ENCODE measurements around the gene DPPA5.
"Not testable (repeated sequence)": the region's sequence is repeated elsewhere in the genome, so short reads cannot be mapped to it uniquely, and the experiment has no call there.

DPPA5 gene

GRCh38 chr6:73363537-73363875 is 9.4 kb upstream of the DPPA5 start:
- no peak for DNase-seq

- no peak for DNase-seq
Measured at GRCh38 chr6:73362869-73363536, 8.9 kb upstream of the DPPA5 start.

DNA sequence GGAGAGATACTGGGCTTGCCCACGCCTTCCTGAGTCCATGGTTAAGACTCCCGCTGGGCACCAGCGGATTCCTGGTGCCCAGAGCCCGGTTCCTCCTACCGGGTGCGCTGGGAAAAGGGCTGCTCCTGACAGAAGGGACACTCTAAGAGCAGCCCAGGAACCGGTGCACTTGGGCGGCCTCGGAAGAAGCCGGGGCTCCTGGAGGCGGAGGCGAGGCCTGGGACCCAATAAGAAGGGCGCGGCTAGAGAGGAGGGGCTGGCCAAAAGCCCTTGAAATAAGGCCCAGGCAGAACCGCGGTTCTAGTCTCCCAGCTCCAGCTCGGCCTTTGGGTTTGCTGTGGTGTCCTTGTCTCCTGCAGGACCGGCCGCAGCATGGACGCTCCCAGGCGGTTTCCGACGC is 8.3 kb upstream of the DPPA5 start, which contains the start of gene KHDC3L:
TSS of gene KHDC3L (plus strand) at position 301 of the 400 bp plus-strand sequence. CDS start at position 373, 72 bp downstream.
- no peak for DNase-seq

- no peak for DNase-seq
Measured at GRCh38 chr6:73349311-73349710, 4.8 kb downstream of the DPPA5 start.

GRCh38 chr6:73348550-73349204 is 5.4 kb downstream of the DPPA5 start:
- no peak for DNase-seq

DNA sequence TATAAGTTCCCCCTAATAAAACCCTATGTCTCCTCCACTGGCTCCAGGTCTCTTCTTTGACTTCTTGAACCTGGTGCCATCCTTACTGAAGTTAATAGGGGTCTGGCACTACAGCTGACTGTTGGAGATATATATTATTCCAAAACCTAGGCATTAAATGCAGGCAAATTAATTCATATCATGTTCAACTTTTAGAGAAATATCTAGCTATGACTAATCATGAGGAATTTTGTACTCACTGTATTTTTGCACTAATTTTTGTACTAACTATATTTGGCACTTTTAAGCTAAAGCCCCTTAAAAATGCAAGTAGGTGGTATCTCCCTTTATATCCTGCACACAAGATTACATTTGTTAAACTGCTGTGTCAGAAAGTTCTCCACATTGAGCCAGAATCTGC is 10.9 kb downstream of the DPPA5 start:
- no peak for DNase-seq

- DNase-seq, result no peak
Measured at GRCh38 chr6:73342174-73342573, 11.9 kb downstream of the DPPA5 start.

DNA sequence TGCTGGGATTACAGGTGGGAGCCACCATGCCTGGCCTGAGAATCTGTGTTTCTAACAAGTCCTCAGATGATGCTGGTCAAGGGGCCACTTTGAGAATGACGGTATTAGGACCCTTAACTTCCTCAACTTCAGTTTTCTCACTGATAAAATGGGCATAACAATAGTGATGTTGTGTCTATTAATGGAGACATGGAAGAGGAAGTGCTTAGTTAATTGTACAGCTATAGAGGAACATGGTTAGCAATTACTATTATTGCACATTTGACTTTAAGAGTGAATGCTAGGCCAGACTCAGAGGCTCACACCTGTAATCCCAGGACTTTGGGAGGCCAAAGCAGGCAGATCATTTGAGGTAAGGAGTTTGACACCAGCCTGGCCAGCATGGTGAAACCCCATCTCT is 12.7 kb downstream of the DPPA5 start:
- DNase-seq, result no peak

DNA sequence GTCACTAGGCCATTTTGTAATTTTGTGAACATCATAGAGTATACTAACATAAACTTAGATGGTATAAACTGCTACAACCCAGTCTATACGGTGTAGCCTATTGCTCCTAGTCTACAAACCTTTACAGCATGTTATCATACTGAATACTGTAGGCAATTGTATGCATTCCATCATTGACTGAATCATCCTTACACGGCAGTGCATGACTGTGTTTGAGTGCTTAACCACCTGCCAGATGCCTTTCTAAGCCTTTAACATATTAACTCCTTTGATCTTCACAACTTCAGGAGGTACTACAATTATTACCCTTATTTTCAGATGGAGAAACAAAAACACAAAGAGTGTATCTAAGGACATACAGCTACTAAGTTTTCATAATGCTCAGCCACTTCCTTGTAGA is 14.0 kb downstream of the DPPA5 start:
- DNase-seq, result no peak

DNA sequence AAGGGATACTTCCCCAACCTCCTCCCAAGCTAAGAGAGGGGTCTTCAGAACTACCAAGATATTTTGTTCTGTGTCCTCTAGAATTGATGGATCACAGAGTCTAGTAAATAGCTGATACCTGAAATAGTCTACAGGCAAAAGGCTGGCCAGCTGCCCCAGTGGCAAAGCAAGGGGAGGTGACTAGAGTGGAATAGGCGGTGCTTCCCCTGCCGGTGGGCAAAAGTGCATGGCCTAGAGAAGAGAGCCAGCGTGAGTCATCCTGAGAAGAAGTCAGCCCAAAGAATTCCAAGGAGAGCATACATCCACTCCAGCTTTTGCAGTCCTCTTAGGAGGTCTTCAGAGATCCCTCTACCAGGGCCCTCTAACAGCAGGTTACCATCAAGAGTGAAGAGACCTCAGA is 14.7 kb downstream of the DPPA5 start:
- DNase-seq, result no peak

DNA sequence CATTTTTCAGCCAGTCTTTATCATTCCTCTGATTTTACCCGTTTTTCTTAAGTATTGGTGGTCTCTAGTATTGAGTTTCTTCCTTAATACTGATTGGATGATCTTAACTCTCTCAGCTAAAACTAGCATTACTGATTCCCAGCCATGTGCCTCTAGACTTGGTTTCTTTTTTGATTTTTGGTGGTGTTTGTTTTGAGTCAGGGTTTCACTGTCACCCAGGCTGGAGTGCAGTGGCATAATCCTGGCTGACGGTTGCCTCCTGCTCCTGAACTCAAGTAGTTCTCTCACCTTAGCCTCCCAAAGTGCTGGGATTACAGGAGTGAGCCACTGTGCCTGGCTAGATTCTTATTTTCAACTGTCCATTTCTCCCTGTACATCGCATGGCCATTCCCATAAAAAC is 24.9 kb downstream of the DPPA5 start:
- DNase-seq, result no peak

GRCh38 chr6:73328790-73329189 is 25.3 kb downstream of the DPPA5 start:
- DNase-seq, result no peak

GRCh38 chr6:73325656-73326055 is 28.4 kb downstream of the DPPA5 start:
- DNase-seq, result no peak

GRCh38 chr6:73323323-73323722 is 30.8 kb downstream of the DPPA5 start:
- DNase-seq, result no peak

DNA sequence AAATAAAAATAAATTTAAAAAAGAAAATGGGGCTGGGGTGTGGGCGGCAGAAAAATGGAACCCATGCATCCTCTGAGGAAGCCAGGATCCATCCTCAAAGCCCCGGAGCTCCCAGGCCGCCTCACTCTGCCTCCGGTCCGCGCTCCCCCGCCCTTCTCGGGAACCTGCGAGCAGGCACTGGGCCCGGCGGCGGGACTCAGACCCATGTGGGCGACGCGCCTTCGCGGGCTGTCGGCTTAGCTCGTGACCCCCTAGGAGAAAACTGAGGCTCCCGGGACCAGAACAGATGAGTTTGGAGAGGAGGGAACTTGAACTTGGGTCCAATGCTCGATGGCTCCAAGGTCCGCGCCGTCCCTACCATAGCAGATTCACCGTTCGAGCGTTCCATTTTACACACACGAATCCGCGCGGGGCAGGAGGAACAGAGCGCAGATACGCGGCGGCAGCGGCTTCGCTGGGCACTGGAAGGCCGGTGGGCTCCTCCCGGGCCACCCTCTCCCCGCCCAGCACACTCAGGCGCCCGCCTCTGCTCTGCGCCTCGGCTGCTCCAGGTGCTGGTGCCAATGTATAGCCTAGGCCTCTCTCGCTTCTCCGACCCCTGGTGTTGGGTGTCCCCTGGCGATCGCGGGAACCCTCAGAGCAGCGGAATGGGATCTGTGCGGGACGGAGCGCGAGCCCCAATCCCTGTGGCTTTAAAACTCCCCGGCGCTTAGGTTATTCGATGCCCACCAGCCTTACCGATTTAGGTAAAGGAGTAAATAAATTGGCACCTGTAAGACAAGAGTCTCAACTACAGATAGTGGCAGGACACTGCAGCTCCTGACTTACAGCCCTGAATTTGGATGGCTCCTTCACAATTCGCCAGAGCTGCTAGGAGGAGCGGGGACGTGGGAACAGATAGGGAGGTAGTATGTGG is 39.2 kb downstream of the DPPA5 start:
- no peak for DNase-seq

GRCh38 chr6:73310503-73310845 is 43.6 kb downstream of the DPPA5 start:
- not testable (repeated sequence) for DNase-seq

- peak; percentile 24 for DNase-seq
Measured at GRCh38 chr6:73309785-73310502, 44.1 kb downstream of the DPPA5 start.

DNA sequence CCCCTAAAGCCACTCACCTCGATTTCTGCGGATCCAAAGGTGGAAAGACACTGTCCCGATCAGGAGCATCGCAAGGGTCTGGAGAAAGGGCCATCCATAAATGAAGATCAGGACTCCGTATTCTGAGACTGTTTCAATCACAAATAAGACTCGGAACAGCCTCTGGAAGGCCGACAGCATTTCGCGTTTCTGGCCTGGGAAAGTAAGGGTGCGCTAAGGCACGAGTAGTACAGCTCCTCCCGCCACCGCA is 44.6 kb downstream of the DPPA5 start:
- DNase-seq, result no peak

DNA sequence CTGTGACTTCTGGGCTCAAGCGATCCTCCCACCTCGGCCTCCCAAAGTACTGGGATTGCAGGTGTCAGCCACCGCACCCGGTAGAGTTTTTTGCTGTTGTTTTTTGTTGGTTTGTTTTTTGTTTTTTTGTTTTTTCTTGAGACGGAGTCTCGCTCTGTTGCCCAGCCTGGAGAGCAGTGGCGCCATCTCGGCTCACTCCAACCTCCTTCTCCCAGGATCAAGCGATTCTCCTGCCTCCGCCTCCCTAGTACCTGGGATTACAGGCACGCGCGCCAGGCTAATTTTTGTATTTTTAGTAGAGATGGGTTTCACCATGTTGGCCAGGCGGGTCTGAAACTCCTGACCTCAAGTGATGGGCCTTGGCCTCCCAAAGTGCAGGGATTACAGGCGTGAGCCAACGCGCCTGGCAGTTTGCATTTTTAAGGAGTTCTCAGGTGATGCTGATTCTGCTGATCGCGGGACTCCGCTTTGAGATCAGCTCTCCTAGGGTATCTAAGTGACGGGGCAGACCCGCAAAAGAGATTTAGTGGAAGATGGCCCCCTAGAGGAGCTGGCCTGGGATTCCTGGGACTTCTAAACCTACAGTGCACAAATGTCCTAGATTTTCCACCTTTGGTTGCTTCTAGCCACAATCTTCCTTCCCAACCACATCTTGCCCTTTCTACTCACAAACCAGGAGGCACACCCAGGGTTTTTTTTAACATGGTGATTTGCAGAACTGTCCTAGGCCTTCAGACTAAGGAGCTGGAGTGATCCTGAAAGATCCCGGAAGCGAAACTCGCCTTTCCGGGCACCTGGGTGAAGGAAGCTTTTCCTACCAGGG is 45.2 kb downstream of the DPPA5 start:
- DNase-seq, result no peak

- not testable (repeated sequence) for DNase-seq
Measured at GRCh38 chr6:73303773-73304172, 50.3 kb downstream of the DPPA5 start.
